GM04504 (cell line): ENCODE measurements around the gene GRIPAP1.
A peak's percentile ranks its signal among the peaks of the same experiment; 100 is the strongest.

Source experiments
- DNase-seq: peaks from one replicate; pipeline ENCODE4 v3.0.0-alpha.2; 2012; ENCODE audit warnings: low read depth

Gene GRIPAP1, protein sequence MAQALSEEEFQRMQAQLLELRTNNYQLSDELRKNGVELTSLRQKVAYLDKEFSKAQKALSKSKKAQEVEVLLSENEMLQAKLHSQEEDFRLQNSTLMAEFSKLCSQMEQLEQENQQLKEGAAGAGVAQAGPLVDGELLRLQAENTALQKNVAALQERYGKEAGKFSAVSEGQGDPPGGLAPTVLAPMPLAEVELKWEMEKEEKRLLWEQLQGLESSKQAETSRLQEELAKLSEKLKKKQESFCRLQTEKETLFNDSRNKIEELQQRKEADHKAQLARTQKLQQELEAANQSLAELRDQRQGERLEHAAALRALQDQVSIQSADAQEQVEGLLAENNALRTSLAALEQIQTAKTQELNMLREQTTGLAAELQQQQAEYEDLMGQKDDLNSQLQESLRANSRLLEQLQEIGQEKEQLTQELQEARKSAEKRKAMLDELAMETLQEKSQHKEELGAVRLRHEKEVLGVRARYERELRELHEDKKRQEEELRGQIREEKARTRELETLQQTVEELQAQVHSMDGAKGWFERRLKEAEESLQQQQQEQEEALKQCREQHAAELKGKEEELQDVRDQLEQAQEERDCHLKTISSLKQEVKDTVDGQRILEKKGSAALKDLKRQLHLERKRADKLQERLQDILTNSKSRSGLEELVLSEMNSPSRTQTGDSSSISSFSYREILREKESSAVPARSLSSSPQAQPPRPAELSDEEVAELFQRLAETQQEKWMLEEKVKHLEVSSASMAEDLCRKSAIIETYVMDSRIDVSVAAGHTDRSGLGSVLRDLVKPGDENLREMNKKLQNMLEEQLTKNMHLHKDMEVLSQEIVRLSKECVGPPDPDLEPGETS

DNA sequence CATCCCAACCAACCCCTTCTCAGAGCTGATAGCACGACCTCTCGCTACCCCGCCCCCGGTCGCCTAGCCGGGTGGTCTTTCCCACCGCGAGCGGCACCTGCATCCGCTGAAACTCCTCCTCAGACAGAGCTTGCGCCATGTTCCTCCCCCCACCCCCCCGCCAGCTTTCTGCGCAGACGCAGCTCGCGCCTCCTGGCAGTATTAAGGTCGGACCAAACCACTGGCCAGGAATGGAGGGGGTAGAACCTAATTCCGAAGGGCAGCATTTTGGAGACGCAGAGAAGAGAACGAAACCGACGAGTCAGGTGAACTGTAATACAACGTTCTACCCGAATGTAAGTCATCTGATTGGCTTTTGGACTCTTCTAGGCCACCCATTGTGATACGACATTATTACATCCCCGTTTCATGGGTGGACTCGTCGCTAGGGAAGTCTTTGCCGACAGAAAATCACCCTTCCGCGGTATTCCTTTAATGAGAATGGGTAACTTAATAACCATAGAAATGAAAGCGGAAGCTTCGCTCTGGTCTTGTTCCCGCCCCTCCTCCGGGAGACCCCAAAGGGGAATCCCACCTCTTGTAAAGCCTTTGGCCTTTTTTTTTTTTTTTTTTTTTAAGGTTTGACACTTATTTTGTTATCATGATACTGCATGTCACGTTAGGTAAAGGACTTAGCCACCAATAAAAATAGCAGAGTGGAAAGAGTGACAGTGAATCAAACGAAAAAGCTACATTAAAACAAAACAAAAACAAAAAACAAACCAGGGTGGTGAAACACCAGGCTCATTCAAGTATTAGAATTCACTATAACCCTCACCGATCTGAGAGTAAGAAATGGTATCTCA lies at the start of gene GRIPAP1:
GRIPAP1 (minus strand) TSS at position 174 of the 845 bp plus-strand sequence; CDS start at position 139, 35 bp downstream.
- DNase-seq: peak; percentile 46

GRCh38 chrX:49043987-49044281 lies 41.9 kb upstream of the GRIPAP1 start:
- no peak for DNase-seq

GRCh38 chrX:49043220-49043986 lies 41.3 kb upstream of the GRIPAP1 start, which contains the start of gene TFE3:
TFE3 (minus strand) TSS chrX:49043357; CDS start chrX:49043226, 131 bp downstream.
- peak; percentile 97 for DNase-seq

- DNase-seq: no peak
Measured at GRCh38 chrX:49042581-49043219, 40.6 kb upstream of the GRIPAP1 start.

- DNase-seq: peak; percentile 36
Measured at GRCh38 chrX:49041744-49042580, 39.9 kb upstream of the GRIPAP1 start.

- DNase-seq: no peak
Measured at GRCh38 chrX:49040376-49040955, 38.4 kb upstream of the GRIPAP1 start.

- DNase-seq: peak; percentile 86
Measured at GRCh38 chrX:49039598-49040375, 37.7 kb upstream of the GRIPAP1 start.

- DNase-seq: no peak
Measured at GRCh38 chrX:49037883-49038475, 35.9 kb upstream of the GRIPAP1 start.

GRCh38 chrX:49030283-49030682 lies 28.2 kb upstream of the GRIPAP1 start:
- DNase-seq: no peak

GRCh38 chrX:49029876-49030275 lies 27.8 kb upstream of the GRIPAP1 start:
- no peak for DNase-seq

DNA sequence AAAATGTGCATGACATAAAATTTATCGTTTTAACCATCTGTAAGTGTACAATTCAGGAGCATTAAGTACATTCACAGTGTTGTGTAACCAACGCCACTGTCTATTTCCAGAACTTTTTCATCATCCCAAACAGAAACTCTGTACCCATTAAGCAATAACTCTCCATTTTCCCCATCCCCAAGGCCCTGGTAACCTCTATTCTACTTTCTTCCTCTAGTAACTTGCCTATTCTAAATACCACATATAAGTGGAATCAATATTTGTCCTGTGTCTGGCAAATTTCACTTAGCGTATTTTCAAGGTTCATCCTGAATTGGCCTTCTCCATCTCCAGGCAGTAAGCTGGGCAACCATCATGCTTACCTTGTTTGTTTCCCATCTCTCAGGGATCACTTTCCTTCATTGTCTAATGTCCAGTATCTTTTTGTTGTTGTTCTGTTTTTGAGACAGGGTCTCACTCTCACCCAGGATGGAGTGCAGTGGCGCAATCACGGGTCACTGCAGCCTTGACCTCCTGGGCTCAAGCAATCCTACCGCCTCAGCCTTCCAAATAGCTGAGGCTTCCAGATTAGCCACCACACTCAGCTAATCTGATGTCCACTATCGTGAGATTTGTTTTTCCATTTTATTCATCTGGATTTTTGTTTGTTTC lies 17.7 kb upstream of the GRIPAP1 start:
- no peak for DNase-seq

DNA sequence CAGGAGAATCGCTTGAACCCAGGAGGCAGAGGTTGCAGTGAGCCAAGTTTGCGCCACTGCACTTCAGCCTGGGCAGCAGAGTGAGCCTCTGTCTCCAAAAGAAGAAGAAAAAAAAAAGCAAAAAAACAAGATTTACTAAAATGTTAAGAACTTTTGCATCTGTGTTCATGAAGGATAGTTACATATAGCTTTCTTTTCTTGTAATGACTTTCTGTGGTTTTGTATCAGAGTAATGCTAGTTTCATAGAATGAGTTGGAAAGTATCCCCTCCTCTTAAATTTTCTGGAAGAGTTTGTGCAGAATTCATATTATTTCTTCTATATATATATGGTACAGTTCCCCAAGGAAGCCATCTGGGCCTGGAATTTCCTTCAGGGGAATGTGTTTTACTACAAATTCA lies 17.0 kb upstream of the GRIPAP1 start:
- DNase-seq: no peak

DNA sequence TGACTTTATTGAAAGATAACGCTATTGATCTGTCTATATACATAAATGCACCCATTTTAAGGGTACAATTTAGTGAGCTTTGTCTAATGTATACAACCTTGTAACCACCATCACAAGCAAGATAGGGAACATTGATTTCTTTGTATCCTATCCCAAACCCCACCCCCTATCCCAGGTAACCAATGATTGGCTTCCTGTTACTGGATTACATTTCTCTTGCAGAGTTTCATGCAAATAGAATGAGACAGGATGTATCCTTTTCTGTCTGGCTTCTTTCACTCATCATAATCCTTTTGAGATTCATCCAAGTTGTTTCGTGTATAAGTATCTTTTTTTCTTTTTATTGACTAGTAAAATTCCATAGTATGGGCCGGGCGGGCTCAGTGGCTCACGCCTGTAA lies 1.6 kb upstream of the GRIPAP1 start:
- no peak for DNase-seq

DNA sequence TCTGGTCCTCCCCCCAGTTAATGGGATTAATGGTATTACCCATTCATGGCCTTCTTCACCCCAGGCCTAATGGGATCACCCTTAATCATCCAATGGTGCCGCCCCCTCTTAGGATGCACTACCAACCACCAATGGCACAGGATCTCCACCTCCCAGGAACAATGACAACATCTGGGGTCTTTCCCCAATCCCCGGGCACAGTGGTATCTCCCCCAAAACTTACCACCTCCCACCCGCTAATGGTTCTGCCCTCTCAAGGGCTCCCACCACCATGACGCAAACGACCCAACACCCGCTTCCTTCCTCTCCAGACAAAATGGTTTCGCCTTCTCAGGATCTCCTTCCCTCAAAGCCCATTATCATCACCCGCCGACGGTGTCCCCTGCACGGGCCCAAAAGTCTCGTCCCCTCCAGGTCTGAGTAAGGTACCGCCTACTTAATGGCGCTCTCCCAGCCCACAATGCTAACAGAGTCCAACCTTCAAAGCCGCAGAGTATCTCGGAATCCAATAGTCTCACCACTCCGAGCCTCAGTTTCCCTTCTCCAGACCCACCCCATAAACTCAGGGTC lies 458 bp downstream of the GRIPAP1 start:
- no peak for DNase-seq

DNA sequence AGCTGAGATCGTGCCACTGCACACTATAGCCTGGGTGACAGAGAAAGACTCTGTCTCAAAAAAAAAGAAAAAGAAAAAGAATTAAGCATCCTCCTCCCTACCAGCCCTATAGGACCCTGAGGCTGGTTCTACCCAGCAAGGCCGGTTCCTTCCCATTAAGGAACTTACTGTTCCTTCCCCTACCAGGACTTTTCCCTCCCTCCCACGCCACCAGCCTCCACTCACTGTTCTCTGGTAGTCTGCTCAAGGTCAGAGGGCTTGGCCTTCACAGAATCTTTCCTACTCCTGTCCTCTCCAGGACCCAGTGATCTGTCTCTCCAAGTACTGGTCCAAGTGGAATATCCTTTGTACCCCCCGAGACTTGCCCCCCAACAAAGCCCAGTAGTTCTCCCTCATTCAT lies 1.4 kb downstream of the GRIPAP1 start:
- no peak for DNase-seq

DNA sequence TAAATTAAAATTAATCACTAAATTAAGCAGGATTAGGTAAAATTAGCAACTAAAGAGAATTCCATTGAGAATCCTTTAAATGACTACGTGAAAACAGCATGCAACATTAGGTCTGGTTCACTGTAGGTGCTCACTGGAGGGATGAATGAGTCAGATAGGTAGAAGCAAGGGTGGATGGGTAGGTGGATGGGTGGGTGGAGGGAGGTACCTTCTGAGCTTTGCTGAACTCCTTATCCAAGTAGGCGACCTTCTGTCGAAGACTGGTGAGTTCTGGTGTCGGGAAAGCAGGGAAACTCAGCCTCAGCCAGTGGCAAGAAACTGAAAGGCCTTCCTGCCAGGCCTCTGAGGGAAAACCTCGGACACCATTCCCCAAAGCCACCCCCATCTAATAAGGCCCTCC lies 3.0 kb downstream of the GRIPAP1 start:
- no peak for DNase-seq

DNA sequence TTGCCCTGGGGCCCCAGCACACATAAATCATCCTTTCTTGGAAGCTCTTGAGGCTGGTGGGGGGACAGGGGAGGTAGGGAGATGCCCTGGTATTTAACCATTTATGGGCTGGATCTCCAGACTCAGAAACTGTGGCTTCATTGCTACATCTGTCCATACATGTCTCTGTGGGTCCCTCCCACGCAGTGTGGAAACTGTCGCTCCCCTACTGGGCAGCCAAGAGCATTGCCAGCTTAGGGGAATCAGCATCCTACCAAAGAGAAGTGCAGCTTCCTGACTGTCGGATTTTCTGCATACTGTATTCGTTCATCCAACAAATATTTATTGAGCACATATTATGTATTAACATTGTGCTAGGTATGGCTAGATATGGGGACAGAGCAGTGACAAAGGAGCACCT lies 3.7 kb downstream of the GRIPAP1 start:
- no peak for DNase-seq

GRCh38 chrX:48997865-48998264 lies 4.2 kb downstream of the GRIPAP1 start:
- no peak for DNase-seq
